ENCODE measurements around the gene TEX14. TPM values are rescaled to one million over a fixed set of nuclear protein-coding genes. Genes with fewer than 3 reads are reported as not detected.
A peak's percentile ranks its signal among the peaks of the same experiment; 100 is the strongest.

TEX14 gene
- total RNA-seq, 1 experiment from 2014 or later, result 0.89 TPM

GRCh38 chr17:58667934-58668597 lies 23.8 kb downstream of the TEX14 start:
- TF ChIP-seq CBX3 (IDR thresholded peaks at IDR 0.05; ENCODE audit: low read depth) (peak; percentile 47; the same call in 1 of the 2 replicates), SP1 (IDR thresholded peaks at IDR 0.05; ENCODE audit: low read depth) (peak; percentile 57), FOSL1 (IDR thresholded peaks at IDR 0.05; ENCODE audit: low read depth) (peak; percentile 57; the same call in 1 of the 2 replicates), SRF (IDR thresholded peaks at IDR 0.05; ENCODE audit: low read depth) (no peak)
- intact Hi-C loops (cut with micrococcal nuclease), result no loop called here
- ChIA-PET POLR2A (interaction anchor here (3.8 to 9.9 kb wide), 3 partner anchors 9 to 37 kb away, joined by 31 to 162 read pairs (median 34); no protein-coding TSS in a partner anchor), RAD21 (ENCODE audit: low non-redundant PET in 1 of 2, low total read pairs in 2 of 2, uncharacterized antibody in 2 of 2, unreplicated experiment in 2 of 2) (no interaction called here), CTCF (interaction anchor here (1.6 kb wide), 1 partner anchor 16 kb away, joined by 4 read pairs; no protein-coding TSS in a partner anchor)
- Histone ChIP-seq H3K27ac (ENCODE audit: low read depth, low read length) (no peak overlapping the region), H3K4me1 (ENCODE audit: control insufficient read depth in 1 of 2, insufficient read depth in 2 of 2, low read length in 2 of 2) (peaks cover 25 to 50% of the 10 kb centered on the region in 2 experiments; a peak in 3 of 4 replicates), H3K4me3 (replicated peaks in 1 of 2; ENCODE audit: low read depth in 1 of 2, low read length in 2 of 2) (no peak overlapping the region; a peak in 1 of 4 replicates), H3K9me3 (ENCODE audit: control insufficient read depth in 1 of 2, insufficient read depth in 1 of 2, low read depth in 1 of 2, low read length in 2 of 2) (no peaks in the 10 kb centered on the region), H3K9me2 (ENCODE audit: insufficient read depth) (no peaks in the 10 kb centered on the region), H4K20me1 (ENCODE audit: insufficient read depth) (no peaks in the 10 kb centered on the region), H3K27me3 (ENCODE audit: insufficient read depth, low read length) (no peaks in the 10 kb centered on the region), H2AFZ (ENCODE audit: low read depth, low read length, poor library complexity, severe bottlenecking) (peak overlapping the region; percentile 2), H3K9ac (ENCODE audit: low read length) (peak overlapping the region; percentile 25; the same call in 1 of the 2 replicates), H3K4me2 (ENCODE audit: low read length) (peak overlapping the region; percentile 45), H3K79me2 (ENCODE audit: insufficient read depth, low read length) (no peaks in the 10 kb centered on the region), H3K36me3 (ENCODE audit: control insufficient read depth in 1 of 2, insufficient read depth in 2 of 2, low read length in 2 of 2) (no peaks in the 10 kb centered on the region)
- DNase-seq (ENCODE audit: low read depth, low spot score), result no peak
- no peak for ATAC-seq
- BruUV-seq (replicated peaks), result no TSS peak

- DNase-seq (ENCODE audit: low read depth, low spot score), result peak; percentile 81
- TF ChIP-seq POLR2AphosphoS5 (IDR thresholded peaks at IDR 0.05; ENCODE audit: low read depth, low read length) (no peak), SIN3A (IDR thresholded peaks at IDR 0.05; ENCODE audit: low read depth) (no peak), ELF1 (IDR thresholded peaks at IDR 0.05; ENCODE audit: borderline replicate concordance, low read depth) (no peak), CTCF (IDR thresholded peaks at IDR 0.05 in 2 of 3, conservative IDR thresholded peaks at IDR 0.05 in 1 of 3; ENCODE audit: borderline replicate concordance in 1 of 3, insufficient read depth in 1 of 3, low read depth in 2 of 3, low read length in 2 of 3) (no peak), MAX (IDR thresholded peaks at IDR 0.05) (no peak), TCF7L2 (IDR thresholded peaks at IDR 0.05; ENCODE audit: borderline replicate concordance, extremely low read depth, insufficient read depth, insufficient read length) (no peak), JUND (IDR thresholded peaks at IDR 0.05) (no peak), EGR1 (IDR thresholded peaks at IDR 0.05; ENCODE audit: low read depth) (no peak), FOSL1 (IDR thresholded peaks at IDR 0.05; ENCODE audit: low read depth) (no peak), RAD21 (IDR thresholded peaks at IDR 0.05; ENCODE audit: low read depth) (no peak), ZNF274 (IDR thresholded peaks at IDR 0.05; ENCODE audit: low read depth, low read length) (no peak), SRF (IDR thresholded peaks at IDR 0.05; ENCODE audit: low read depth) (no peak), ZBTB33 (IDR thresholded peaks at IDR 0.05; ENCODE audit: extremely low read depth, insufficient replicate concordance, low read length) (no peak)
Observed at GRCh38 chr17:58666858-58667267, 25.0 kb downstream of the TEX14 start.

More at GRCh38 chr17:58666858-58667267, 25.0 kb downstream of the TEX14 start:
- no peaks in the 10 kb centered on the region for H4K20me1 ChIP-seq (ENCODE audit: insufficient read depth)
- H3K9me2 ChIP-seq (ENCODE audit: insufficient read depth), result no peaks in the 10 kb centered on the region
- ChIA-PET RAD21 (ENCODE audit: low non-redundant PET in 1 of 2, low total read pairs in 2 of 2, uncharacterized antibody in 2 of 2, unreplicated experiment in 2 of 2) (no interaction called here), CTCF (interaction anchor here (1.2 to 1.6 kb wide), 2 partner anchors 17 to 35 kb away, joined by 4 to 7 read pairs; no protein-coding TSS in a partner anchor), POLR2A (interaction anchor here (0.6 to 9.9 kb wide), 6 partner anchors 8 to 148 kb away, joined by 3 to 162 read pairs (median 18); no protein-coding TSS in a partner anchor)
- peak overlapping the region; percentile 81 for H3K4me2 ChIP-seq (ENCODE audit: low read length)
- peaks cover 25 to 50% of the 10 kb centered on the region in 2 experiments; a peak in 3 of 4 replicates for H3K4me1 ChIP-seq (ENCODE audit: control insufficient read depth in 1 of 2, insufficient read depth in 2 of 2, low read length in 2 of 2)
- ATAC-seq, result peak; percentile 49
- no peaks in the 10 kb centered on the region for H3K27me3 ChIP-seq (ENCODE audit: insufficient read depth, low read length)
- no peaks in the 10 kb centered on the region for H3K79me2 ChIP-seq (ENCODE audit: insufficient read depth, low read length)
- no peak overlapping the region for H3K27ac ChIP-seq (ENCODE audit: low read depth, low read length)
- H3K4me3 ChIP-seq (replicated peaks in 1 of 2; ENCODE audit: low read depth in 1 of 2, low read length in 2 of 2), result peak overlapping the region; percentile 26 to 46; a peak in 2 of 4 replicates
- peak overlapping the region; percentile 60 for H3K9ac ChIP-seq (ENCODE audit: low read length)
- peak overlapping the region; percentile 90 for H2AFZ ChIP-seq (ENCODE audit: low read depth, low read length, poor library complexity, severe bottlenecking)
- intact Hi-C loops (cut with micrococcal nuclease), result no loop called here
- BruUV-seq (replicated peaks), result no TSS peak
- no peaks in the 10 kb centered on the region for H3K36me3 ChIP-seq (ENCODE audit: control insufficient read depth in 1 of 2, insufficient read depth in 2 of 2, low read length in 2 of 2)
- H3K9me3 ChIP-seq (ENCODE audit: control insufficient read depth in 1 of 2, insufficient read depth in 1 of 2, low read depth in 1 of 2, low read length in 2 of 2), result no peaks in the 10 kb centered on the region
